Activated T-cell treated with anti-CD3 and anti-CD28 coated beads, Interleukin-2, amount 50 U/mL, for 48 hours (primary cell): ENCODE measurements around the gene MICALL2.

ENCODE experiments used
- DNase-seq, 2 experiments: peaks; one replicate each; pipeline ENCODE4 v3.0.0-alpha.2; 2020

Gene MICALL2

GRCh38 chr7:1458683-1459511 lies at the start of gene MICALL2:
Gene MICALL2 (minus strand): TSS chr7:1459470. CDS start chr7:1459326, 144 bp downstream.
- peak; percentile 47 to 62 for DNase-seq

GRCh38 chr7:1508277-1508758 lies 49.0 kb upstream of the MICALL2 start:
- DNase-seq, result no peak

- DNase-seq, result peak; percentile 38 to 48
Measured at GRCh38 chr7:1505731-1506550, 46.7 kb upstream of the MICALL2 start.

GRCh38 chr7:1503816-1504775 lies 44.8 kb upstream of the MICALL2 start, which contains the start of gene INTS1:
Gene INTS1 (minus strand): TSS chr7:1504389. CDS start chr7:1503960, 429 bp downstream.
- DNase-seq, result peak; percentile 92 to 93

- no peak for DNase-seq
Measured at GRCh38 chr7:1503390-1503789, 44.1 kb upstream of the MICALL2 start.

- DNase-seq, result no peak
Measured at GRCh38 chr7:1502845-1503244, 43.6 kb upstream of the MICALL2 start.

GRCh38 chr7:1501487-1502270 lies 42.4 kb upstream of the MICALL2 start:
- no peak for DNase-seq

- DNase-seq, result no peak
Measured at GRCh38 chr7:1500064-1500807, 41.0 kb upstream of the MICALL2 start.

- DNase-seq, result no peak
Measured at GRCh38 chr7:1499367-1500029, 40.2 kb upstream of the MICALL2 start.

GRCh38 chr7:1498370-1499305 lies 39.4 kb upstream of the MICALL2 start:
- no peak for DNase-seq

- DNase-seq, result no peak
Measured at GRCh38 chr7:1497293-1497927, 38.1 kb upstream of the MICALL2 start.

- DNase-seq, result no peak
Measured at GRCh38 chr7:1496531-1497292, 37.4 kb upstream of the MICALL2 start.

- no peak for DNase-seq
Measured at GRCh38 chr7:1495564-1496242, 36.4 kb upstream of the MICALL2 start.

- no peak for DNase-seq
Measured at GRCh38 chr7:1494866-1495563, 35.7 kb upstream of the MICALL2 start.

GRCh38 chr7:1494447-1494846 lies 35.2 kb upstream of the MICALL2 start:
- no peak for DNase-seq

- no peak for DNase-seq
Measured at GRCh38 chr7:1493571-1493970, 34.3 kb upstream of the MICALL2 start.

GRCh38 chr7:1493129-1493528 lies 33.9 kb upstream of the MICALL2 start:
- DNase-seq, result no peak
